OCI-LY7 (cell line): Measurements from ENCODE around the gene SF3B6. TPM values are rescaled to one million over a fixed set of nuclear protein-coding genes. Genes with fewer than 3 reads are reported as not detected.

Experiments
- BruUV-seq: library from RNA; stranded (reverse); fragments of 400-500 nt; replicated peaks from 2 replicates; lab custom pipeline; 2021; lab: Mats Ljungman, UMichigan
- CTCF ChIA-PET: fragments of 300-600 bp; sonication (Branson Sonifier 250); formaldehyde crosslinking; loops from one replicate; lab custom pipeline; 2022; ENCODE audit warnings: antibody characterized with exemption; ENCODE audit not compliant: unreplicated experiment; lab: Charles Lee
- POLR2A ChIA-PET: fragments of 300-600 bp; sonication (Branson Sonifier 250); formaldehyde crosslinking; loops from one replicate; lab custom pipeline; 2022; ENCODE audit warnings: antibody characterized with exemption; lab: Charles Lee
- DNase-seq: peaks from one replicate; pipeline ENCODE4 v3.0.0-alpha.2; 2015; ENCODE audit warnings: low spot score
- H2AFZ ChIP-seq: fragments of 200-600 bp; sonication (generic), shearing (Covaris generic); 2 replicates; pipeline ENCODE4 v1.6.1; 2014; ENCODE audit warnings: mild to moderate bottlenecking, antibody characterized with exemption, low read length, moderate library complexity
- H3K27ac ChIP-seq: fragments of 200-600 bp; sonication (generic); 2 replicates; pipeline ENCODE4 v1.5.1; 2014; ENCODE audit warnings: mixed run types, low read depth, mild to moderate bottlenecking, moderate library complexity, low read length, inconsistent platforms; ENCODE audit not compliant: poor library complexity, severe bottlenecking
- H3K36me3 ChIP-seq: fragments of 200-600 bp; sonication (generic); 2 replicates; pipeline ENCODE4 v1.6.1; 2014; ENCODE audit warnings: mild to moderate bottlenecking, antibody characterized with exemption, low read length, moderate library complexity, mixed read lengths; ENCODE audit not compliant: insufficient read depth
- H3K4me1 ChIP-seq: fragments of 200-600 bp; sonication (generic); 2 replicates; pipeline ENCODE4 v1.5.1; 2014; ENCODE audit warnings: mild to moderate bottlenecking, low read length; ENCODE audit not compliant: insufficient read depth, poor library complexity, severe bottlenecking
- H3K4me2 ChIP-seq: fragments of 200-600 bp; sonication (generic); 2 replicates; pipeline ENCODE4 v1.6.1; 2014; ENCODE audit warnings: mild to moderate bottlenecking, low read length
- H3K4me3 ChIP-seq: fragments of 200-600 bp; sonication (generic); 2 replicates; pipeline ENCODE4 v1.5.1; 2014; ENCODE audit warnings: mild to moderate bottlenecking, low read depth, low read length; ENCODE audit not compliant: poor library complexity, severe bottlenecking
- H3K79me2 ChIP-seq: fragments of 200-600 bp; sonication (generic); 2 replicates; pipeline ENCODE4 v1.6.1; 2016; ENCODE audit warnings: low read depth, mild to moderate bottlenecking, low read length, moderate library complexity, mixed read lengths; ENCODE audit not compliant: insufficient read depth
- H3K9me2 ChIP-seq: fragments of 200-600 bp; sonication (generic); 2 replicates; pipeline ENCODE4 v1.6.1; 2016; ENCODE audit warnings: mild to moderate bottlenecking, low read length, mixed read lengths; ENCODE audit not compliant: insufficient read depth
- H3K9me3 ChIP-seq: fragments of 200-600 bp; sonication (generic); 2 replicates; pipeline ENCODE4 v1.6.1; 2014; ENCODE audit warnings: mild to moderate bottlenecking, mixed run types, low read length, mixed read lengths
- H4K20me1 ChIP-seq: fragments of 200-600 bp; sonication (generic); 2 replicates; pipeline ENCODE4 v1.6.1; 2014; ENCODE audit warnings: mild to moderate bottlenecking, antibody characterized with exemption, low read length, moderate library complexity, mixed read lengths; ENCODE audit not compliant: insufficient read depth
- CTCF ChIP-seq: fragments of 200-600 bp; sonication (generic); conservative IDR thresholded peaks from 2 replicates; pipeline ENCODE4 v1.5.1; 2014; ENCODE audit warnings: mild to moderate bottlenecking, antibody characterized with exemption, low read length, moderate library complexity, mixed read lengths
- EZH2phosphoT487 ChIP-seq: fragments of 200-600 bp; sonication (generic); IDR thresholded peaks from 2 replicates; pipeline ENCODE4 v1.6.1; 2018; ENCODE audit warnings: low read depth, borderline replicate concordance, mild to moderate bottlenecking, mixed run types, antibody characterized with exemption, low read length, moderate library complexity, mixed read lengths
- intact Hi-C: fragments of 100-400 bp; cut with micrococcal nuclease; formaldehyde crosslinking; loops from one replicate; pipeline ENCODE4 v1.10.0; 2022; ENCODE audit not compliant: unreplicated experiment
- total RNA-seq, 2 experiments: library from RNA; depleted of rRNA in 1 of 2; stranded (reverse); fragments of >200 nt in 1 of 2; shearing (Covaris generic) in 1 of 2; gene quantifications; 2 replicates each; pipeline ENCODE4 v1.2.3, GENCODE V29; 2014 to 2022

The SF3B6 gene
- total RNA-seq, 2 experiments from 2014 or later = 112 to 143 TPM

GRCh38 chr2:24080701-24081100, 4.6 kb upstream of the SF3B6 start:
- CTCF ChIA-PET = no interaction called here
- intact Hi-C loops = no loop called here
- no peak overlapping the region for H3K27ac ChIP-seq

GRCh38 chr2:24077879-24078278, 1.8 kb upstream of the SF3B6 start:
- no peak for DNase-seq
- peak overlapping the region; percentile 85 for H3K4me2 ChIP-seq
- TF ChIP-seq CTCF = no peak
- TF ChIP-seq EZH2phosphoT487 = no peak
- intact Hi-C loops = loop anchor here (2.0 kb wide), 1 partner anchor 151 kb away; the partner anchor contains the start of gene ATAD2B
- peaks cover 17% of the 10 kb centered on the region for H3K36me3 ChIP-seq
- no peaks in the 10 kb centered on the region for H3K9me3 ChIP-seq
- ChIA-PET POLR2A (interaction anchor here (1.8 kb wide), 1 partner anchor 31 kb away, joined by 6 read pairs; the partner anchor contains the start of gene WDCP), CTCF (no interaction called here)
- H3K4me1 ChIP-seq = peaks cover 19% of the 10 kb centered on the region
- H3K9me2 ChIP-seq = no peaks in the 10 kb centered on the region
- H3K79me2 ChIP-seq = peaks cover 32% of the 10 kb centered on the region
- H4K20me1 ChIP-seq = no peaks in the 10 kb centered on the region
- no peak overlapping the region for H3K27ac ChIP-seq
- peak overlapping the region; percentile 73; the same call in 1 of the 2 replicates for H2AFZ ChIP-seq
- BruUV-seq = no TSS peak
- peak overlapping the region; percentile 80 for H3K4me3 ChIP-seq

More at GRCh38 chr2:24080701-24081100, 4.6 kb upstream of the SF3B6 start:
- no peak for TF ChIP-seq EZH2phosphoT487
- no peak for TF ChIP-seq CTCF
- DNase-seq = no peak
- POLR2A ChIA-PET = interaction anchor here (0.6 kb wide), 1 partner anchor 781 kb away, joined by 3 read pairs; no protein-coding TSS in a partner anchor
- no peak overlapping the region for H3K4me3 ChIP-seq
- no TSS peak for BruUV-seq
- peaks cover 4% of the 10 kb centered on the region; the same call in 1 of the 2 replicates for H3K79me2 ChIP-seq
- no peak overlapping the region for H3K4me2 ChIP-seq
- H3K4me1 ChIP-seq = peaks cover 25% of the 10 kb centered on the region
- H3K36me3 ChIP-seq = no peaks in the 10 kb centered on the region
- H3K9me3 ChIP-seq = no peaks in the 10 kb centered on the region
- no peaks in the 10 kb centered on the region for H3K9me2 ChIP-seq
- no peaks in the 10 kb centered on the region for H4K20me1 ChIP-seq
- H2AFZ ChIP-seq = no peak overlapping the region

GRCh38 chr2:24077535-24077877, 1.4 kb upstream of the SF3B6 start:
- Histone ChIP-seq H3K36me3 (peaks cover 21% of the 10 kb centered on the region), H3K4me3 (peak overlapping the region; percentile 80), H3K4me2 (peak overlapping the region; percentile 85), H3K79me2 (peaks cover 35% of the 10 kb centered on the region), H3K9me2 (no peaks in the 10 kb centered on the region), H3K27ac (no peak overlapping the region), H2AFZ (peak overlapping the region; percentile 73), H3K4me1 (peaks cover 19% of the 10 kb centered on the region), H4K20me1 (no peaks in the 10 kb centered on the region), H3K9me3 (no peaks in the 10 kb centered on the region)
- TF ChIP-seq EZH2phosphoT487 (no peak), CTCF (no peak)
- CTCF ChIA-PET = no interaction called here
- POLR2A ChIA-PET = interaction anchor here (2.5 kb wide), 1 partner anchor 150 kb away, joined by 10 read pairs; the partner anchor contains the start of gene ATAD2B
- no TSS peak for BruUV-seq
- intact Hi-C loops = loop anchor here (2.0 kb wide), 1 partner anchor 151 kb away; the partner anchor contains the start of gene ATAD2B
- DNase-seq = no peak
